Neural progenitor cell (in vitro differentiated cells): ENCODE results near the gene IL2RG. TPM values are rescaled to one million over a fixed set of nuclear protein-coding genes. Genes with fewer than 3 reads are reported as not detected.

Experiments
- DNase-seq: peaks from one replicate; pipeline ENCODE4 v3.0.0-alpha.2; 2016; ENCODE audit warnings: low spot score
- H2AFZ ChIP-seq: fragments of 200-600 bp; sonication (generic); replicated peaks from 2 replicates; pipeline ENCODE4 v1.6.1; 2016; ENCODE audit warnings: antibody characterized with exemption
- H3F3A ChIP-seq: fragments of 200-600 bp; sonication (generic); 2 replicates; pipeline ENCODE4 v1.6.1; 2016; ENCODE audit warnings: antibody characterized with exemption, low read depth
- H3K27ac ChIP-seq: fragments of 200-600 bp; sonication (generic); 2 replicates; pipeline ENCODE4 v1.5.1; 2016; ENCODE audit warnings: mild to moderate bottlenecking
- H3K27me3 ChIP-seq: fragments of 200-600 bp; sonication (generic); 2 replicates; pipeline ENCODE4 v1.6.1; 2016; ENCODE audit warnings: mild to moderate bottlenecking, moderate library complexity
- H3K36me3 ChIP-seq: fragments of 200-600 bp; sonication (generic); 2 replicates; pipeline ENCODE4 v1.5.1; 2016
- H3K4me1 ChIP-seq: fragments of 200-600 bp; sonication (generic); 2 replicates; pipeline ENCODE4 v1.6.1; 2016; ENCODE audit warnings: mixed run types
- H3K4me2 ChIP-seq: fragments of 200-600 bp; sonication (generic); 2 replicates; pipeline ENCODE4 v1.6.1; 2016
- H3K4me3 ChIP-seq: fragments of 200-600 bp; sonication (generic); 2 replicates; pipeline ENCODE4 v1.5.1; 2016
- H3K79me2 ChIP-seq: fragments of 200-600 bp; sonication (generic); 2 replicates; pipeline ENCODE4 v1.6.1; 2016; ENCODE audit warnings: low read depth
- H3K9ac ChIP-seq: fragments of 200-600 bp; sonication (generic); 2 replicates; pipeline ENCODE4 v1.6.1; 2016
- H3K9me3 ChIP-seq: fragments of 200-600 bp; sonication (generic); 2 replicates; pipeline ENCODE4 v1.5.1; 2016; ENCODE audit warnings: low read depth
- H4K20me1 ChIP-seq: fragments of 200-600 bp; sonication (generic); 2 replicates; pipeline ENCODE4 v1.6.1; 2016; ENCODE audit warnings: low read depth
- H3K27ac Mint-ChIP-seq: 3 replicates; pipeline ENCODE4 v1.8.0; 2021; ENCODE audit warnings: mixed read lengths
- H3K27me3 Mint-ChIP-seq: 2 replicates; pipeline ENCODE4 v1.8.0; 2022; ENCODE audit warnings: low read depth, mild to moderate bottlenecking, inconsistent platforms, moderate library complexity, mixed read lengths; ENCODE audit not compliant: insufficient read depth
- H3K36me3 Mint-ChIP-seq: 3 replicates; pipeline ENCODE4 v1.8.0; 2021; ENCODE audit warnings: mixed read lengths
- H3K4me1 Mint-ChIP-seq: 3 replicates; pipeline ENCODE4 v1.8.0; 2021; ENCODE audit warnings: mixed read lengths
- H3K4me3 Mint-ChIP-seq: 3 replicates; pipeline ENCODE4 v1.8.0; 2021; ENCODE audit warnings: mild to moderate bottlenecking, moderate library complexity, mixed read lengths
- H3K9me3 Mint-ChIP-seq: 3 replicates; pipeline ENCODE4 v1.8.0; 2020; ENCODE audit warnings: mixed read lengths
- EZH2 ChIP-seq: fragments of 200-600 bp; sonication (generic); IDR thresholded peaks from 2 replicates; pipeline ENCODE4 v1.6.1; 2017; ENCODE audit warnings: antibody characterized with exemption, mild to moderate bottlenecking, moderate library complexity
- EZH2phosphoT487 ChIP-seq: fragments of 200-600 bp; sonication (generic); IDR thresholded peaks from 2 replicates; pipeline ENCODE4 v1.6.1; 2017; ENCODE audit warnings: antibody characterized with exemption
- total RNA-seq: library from RNA; depleted of rRNA; stranded (reverse); fragments of >200 nt; gene quantifications from 2 replicates; pipeline ENCODE4 v1.2.3, GENCODE V29; 2015; ENCODE audit warnings: low replicate concordance
- TF ChIP-seq, protein P1 (sequence below): fragments of 200-600 bp; sonication (generic); IDR thresholded peaks from 2 replicates; pipeline ENCODE4 v1.5.1; 2017; ENCODE audit warnings: antibody characterized with exemption, mild to moderate bottlenecking

IL2RG gene
- total RNA-seq, 1 donor from 2014 or later = not detected

GRCh38 chrX:71144651-71145050 lies 33.3 kb upstream of the IL2RG start, which contains the start of gene NLGN3:
Gene NLGN3 (plus strand): TSS chrX:71144841. CDS start chrX:71147750, 2,909 bp downstream.
- peaks cover 5% of the 10 kb centered on the region for H3K36me3 Mint-ChIP-seq
- DNase-seq = peak; percentile 63
- H4K20me1 ChIP-seq = no peaks in the 10 kb centered on the region
- no peaks in the 10 kb centered on the region for H3K4me1 ChIP-seq
- peak within 1 kb of the TSS; percentile 66 for H3K27ac Mint-ChIP-seq
- H3K9me3 ChIP-seq = no peaks in the 10 kb centered on the region
- H3F3A ChIP-seq = peaks cover 8% of the 10 kb centered on the region
- peaks cover 12% of the 10 kb centered on the region for H3K27me3 Mint-ChIP-seq
- H3K9ac ChIP-seq = no peak within 1 kb of the TSS
- H3K4me2 ChIP-seq = peak within 1 kb of the TSS; percentile 80
- peaks cover 22% of the 10 kb centered on the region for H3K4me1 Mint-ChIP-seq
- H3K4me3 ChIP-seq = peak within 1 kb of the TSS; percentile 68
- H3K4me3 Mint-ChIP-seq = peak within 1 kb of the TSS; percentile 92
- H3K9me3 Mint-ChIP-seq = peaks cover 8% of the 10 kb centered on the region
- H3K27me3 ChIP-seq = no peaks in the 10 kb centered on the region
- peaks cover 4% of the 10 kb centered on the region for H3K79me2 ChIP-seq
- no peaks in the 10 kb centered on the region for H3K36me3 ChIP-seq
- TF ChIP-seq, protein P1, sequence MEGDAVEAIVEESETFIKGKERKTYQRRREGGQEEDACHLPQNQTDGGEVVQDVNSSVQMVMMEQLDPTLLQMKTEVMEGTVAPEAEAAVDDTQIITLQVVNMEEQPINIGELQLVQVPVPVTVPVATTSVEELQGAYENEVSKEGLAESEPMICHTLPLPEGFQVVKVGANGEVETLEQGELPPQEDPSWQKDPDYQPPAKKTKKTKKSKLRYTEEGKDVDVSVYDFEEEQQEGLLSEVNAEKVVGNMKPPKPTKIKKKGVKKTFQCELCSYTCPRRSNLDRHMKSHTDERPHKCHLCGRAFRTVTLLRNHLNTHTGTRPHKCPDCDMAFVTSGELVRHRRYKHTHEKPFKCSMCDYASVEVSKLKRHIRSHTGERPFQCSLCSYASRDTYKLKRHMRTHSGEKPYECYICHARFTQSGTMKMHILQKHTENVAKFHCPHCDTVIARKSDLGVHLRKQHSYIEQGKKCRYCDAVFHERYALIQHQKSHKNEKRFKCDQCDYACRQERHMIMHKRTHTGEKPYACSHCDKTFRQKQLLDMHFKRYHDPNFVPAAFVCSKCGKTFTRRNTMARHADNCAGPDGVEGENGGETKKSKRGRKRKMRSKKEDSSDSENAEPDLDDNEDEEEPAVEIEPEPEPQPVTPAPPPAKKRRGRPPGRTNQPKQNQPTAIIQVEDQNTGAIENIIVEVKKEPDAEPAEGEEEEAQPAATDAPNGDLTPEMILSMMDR = no peak
- no peak for TF ChIP-seq EZH2
- no peak for TF ChIP-seq EZH2phosphoT487
- H3K27ac ChIP-seq = no peak within 1 kb of the TSS
- H2AFZ ChIP-seq = no peak within 1 kb of the TSS

- H3K4me3 ChIP-seq = no peak overlapping the region
- peak overlapping the region; percentile 92 for H3K4me3 Mint-ChIP-seq
- peaks cover 14% of the 10 kb centered on the region for H3K27me3 Mint-ChIP-seq
Observed at GRCh38 chrX:71143508-71143907, 32.1 kb upstream of the IL2RG start.

DNA sequence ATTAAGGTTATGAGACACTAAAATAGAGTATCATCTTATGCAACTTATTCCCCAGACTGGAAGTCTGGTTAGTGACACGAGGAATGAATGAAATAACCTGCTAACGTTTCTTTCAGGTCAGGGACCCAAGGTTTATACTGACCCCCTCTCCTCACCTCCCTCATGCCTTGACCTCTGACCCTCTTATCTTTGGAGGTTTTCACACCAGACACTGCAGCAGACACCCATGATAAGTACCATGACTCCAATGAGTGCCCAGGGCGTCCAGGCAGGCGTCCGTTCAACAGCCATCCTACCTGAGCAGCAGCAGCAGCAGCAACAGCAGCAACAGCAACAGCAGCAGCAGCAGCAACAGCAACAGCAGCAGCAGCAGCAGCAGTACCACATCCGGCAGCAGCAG lies 29.1 kb upstream of the IL2RG start:
- no peaks in the 10 kb centered on the region for H3K9me3 ChIP-seq
- H3K27me3 Mint-ChIP-seq = peaks cover 14% of the 10 kb centered on the region
- H3K27ac ChIP-seq = no peak overlapping the region
- H3K4me2 ChIP-seq = no peak overlapping the region
- no peaks in the 10 kb centered on the region for H3K4me1 ChIP-seq
- DNase-seq = no peak
- H2AFZ ChIP-seq = no peak overlapping the region
- H3K79me2 ChIP-seq = no peaks in the 10 kb centered on the region
- no peak overlapping the region for H3K4me3 ChIP-seq
- peaks cover 5% of the 10 kb centered on the region for H3K9me3 Mint-ChIP-seq
- H3K4me3 Mint-ChIP-seq = no peak overlapping the region
- no peak overlapping the region for H3K27ac Mint-ChIP-seq
- H3K4me1 Mint-ChIP-seq = peaks cover 7% of the 10 kb centered on the region
- TF ChIP-seq EZH2 (no peak), EZH2phosphoT487 (no peak)
- TF ChIP-seq, protein P1 = no peak
- H3K36me3 Mint-ChIP-seq = peaks cover 14% of the 10 kb centered on the region
- H3K36me3 ChIP-seq = no peaks in the 10 kb centered on the region
- H4K20me1 ChIP-seq = no peaks in the 10 kb centered on the region
- H3F3A ChIP-seq = peaks cover 8% of the 10 kb centered on the region
- no peak overlapping the region for H3K9ac ChIP-seq
- no peaks in the 10 kb centered on the region for H3K27me3 ChIP-seq

More at GRCh38 chrX:71143508-71143907, 32.1 kb upstream of the IL2RG start:
- peaks cover 8% of the 10 kb centered on the region for H3F3A ChIP-seq
- no peak overlapping the region for H3K9ac ChIP-seq
- no peaks in the 10 kb centered on the region for H3K4me1 ChIP-seq
- peaks cover 10% of the 10 kb centered on the region for H3K36me3 Mint-ChIP-seq
- DNase-seq = no peak
- H3K9me3 Mint-ChIP-seq = peaks cover 8% of the 10 kb centered on the region
- peaks cover 20% of the 10 kb centered on the region for H3K4me1 Mint-ChIP-seq
- H3K4me2 ChIP-seq = no peak overlapping the region
- H3K27me3 ChIP-seq = no peaks in the 10 kb centered on the region
- TF ChIP-seq, protein P1 = no peak
- no peak for TF ChIP-seq EZH2phosphoT487
- TF ChIP-seq EZH2 = no peak
- no peak overlapping the region for H3K27ac Mint-ChIP-seq
- H3K36me3 ChIP-seq = no peaks in the 10 kb centered on the region
- no peaks in the 10 kb centered on the region for H3K9me3 ChIP-seq
- H3K27ac ChIP-seq = no peak overlapping the region
- H3K79me2 ChIP-seq = peaks cover 4% of the 10 kb centered on the region
- no peak overlapping the region for H2AFZ ChIP-seq
- H4K20me1 ChIP-seq = no peaks in the 10 kb centered on the region
